Uterus (tissue), 2 donors: ENCODE data around the gene PRKCE.

Source experiments
- CTCF ChIP-seq, 4 experiments: fragments of 200-600 bp in 2 of 4; fragments of 450-650 bp in 2 of 4; sonication (generic) in 2 of 4; IDR thresholded peaks; one replicate each; pipeline ENCODE4 v1.5.1; 2016 to 2019; ENCODE audit warnings: antibody characterized with exemption in 4 of 4, mild to moderate bottlenecking in 2 of 4, moderate library complexity in 1 of 4
- POLR2A ChIP-seq, 2 donors: fragments of 450-650 bp; IDR thresholded peaks; one replicate each; pipeline ENCODE4 v1.6.1; 2016; ENCODE audit warnings: antibody characterized with exemption in 2 of 2, mild to moderate bottlenecking in 1 of 2, moderate library complexity in 1 of 2

GRCh38 chr2:46171411-46171953, 520.0 kb downstream of the PRKCE start:
- TF ChIP-seq CTCF (IDR thresholded peaks at IDR 0.05) (no peak), POLR2A (IDR thresholded peaks at IDR 0.05) (no peak)
